NT2/D1 (cell line): ENCODE measurements around the gene ZFP69B.
"Not testable (repeated sequence)": the region's sequence is repeated elsewhere in the genome, so short reads cannot be mapped to it uniquely, and the experiment has no call there.

Experiments used
- DNase-seq: peaks from one replicate; pipeline ENCODE4 v3.0.0-alpha.2; 2011; ENCODE audit warnings: low read depth, low spot score
- H3K27me3 ChIP-seq: 2 replicates; pipeline ENCODE4 v1.6.0; 2011; ENCODE audit warnings: mild to moderate bottlenecking; ENCODE audit not compliant: insufficient read length, insufficient read depth
- H3K36me3 ChIP-seq: 2 replicates; pipeline ENCODE4 v1.6.1; 2011; ENCODE audit warnings: mild to moderate bottlenecking, low read length, mixed read lengths; ENCODE audit not compliant: insufficient read depth, insufficient read length
- H3K4me1 ChIP-seq: 2 replicates; pipeline ENCODE4 v1.5.1; 2011; ENCODE audit not compliant: insufficient read depth, insufficient read length
- H3K4me3 ChIP-seq: 2 replicates; pipeline ENCODE4 v1.5.1; 2011; ENCODE audit warnings: low read depth; ENCODE audit not compliant: insufficient read length
- H3K9ac ChIP-seq: 2 replicates; pipeline ENCODE4 v1.6.0; 2011; ENCODE audit warnings: low read depth; ENCODE audit not compliant: insufficient read length
- H3K9me3 ChIP-seq: 2 replicates; pipeline ENCODE4 v1.5.1; 2011; ENCODE audit warnings: mild to moderate bottlenecking, low read length; ENCODE audit not compliant: insufficient read depth
- SUZ12 ChIP-seq: IDR thresholded peaks from 2 replicates; pipeline ENCODE4 v1.6.1; 2011; ENCODE audit not compliant: insufficient read length, insufficient read depth; ENCODE audit errors: extremely low read depth
- YY1 ChIP-seq: IDR thresholded peaks from 2 replicates; pipeline ENCODE4 v1.6.1; 2011; ENCODE audit not compliant: insufficient read length, insufficient read depth
- ZNF274 ChIP-seq: IDR thresholded peaks from 2 replicates; pipeline ENCODE4 v1.6.1; 2011; ENCODE audit warnings: mild to moderate bottlenecking, low read depth, low read length

Gene ZFP69B

DNA sequence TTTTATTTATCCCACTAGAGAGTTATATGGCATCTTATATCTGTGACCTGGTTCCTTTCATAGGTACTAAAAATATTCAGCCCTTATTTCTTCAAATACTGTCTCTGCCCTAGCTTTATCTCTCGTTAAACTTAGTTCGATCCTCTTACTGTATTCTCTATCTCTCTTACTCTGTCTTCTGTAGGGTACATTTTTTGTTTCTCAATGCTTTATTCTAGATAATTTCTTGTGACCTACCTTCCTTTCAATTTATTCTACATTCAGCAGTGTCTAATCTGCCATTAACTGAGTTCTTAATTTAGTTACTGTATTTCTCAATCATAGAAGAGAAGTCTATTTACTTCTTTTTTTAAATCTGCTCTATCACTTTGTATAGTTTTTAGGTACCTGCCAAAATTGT is 25.0 kb downstream of the ZFP69B start:
- no peak for TF ChIP-seq ZNF274
- TF ChIP-seq YY1 = no peak
- TF ChIP-seq SUZ12 = no peak
- DNase-seq = no peak
- Histone ChIP-seq H3K9ac (no peak overlapping the region), H3K36me3 (peaks cover 9% of the 10 kb centered on the region), H3K4me1 (no peaks in the 10 kb centered on the region), H3K27me3 (peaks cover 9% of the 10 kb centered on the region), H3K4me3 (no peak overlapping the region), H3K9me3 (peaks cover 47% of the 10 kb centered on the region)

DNA sequence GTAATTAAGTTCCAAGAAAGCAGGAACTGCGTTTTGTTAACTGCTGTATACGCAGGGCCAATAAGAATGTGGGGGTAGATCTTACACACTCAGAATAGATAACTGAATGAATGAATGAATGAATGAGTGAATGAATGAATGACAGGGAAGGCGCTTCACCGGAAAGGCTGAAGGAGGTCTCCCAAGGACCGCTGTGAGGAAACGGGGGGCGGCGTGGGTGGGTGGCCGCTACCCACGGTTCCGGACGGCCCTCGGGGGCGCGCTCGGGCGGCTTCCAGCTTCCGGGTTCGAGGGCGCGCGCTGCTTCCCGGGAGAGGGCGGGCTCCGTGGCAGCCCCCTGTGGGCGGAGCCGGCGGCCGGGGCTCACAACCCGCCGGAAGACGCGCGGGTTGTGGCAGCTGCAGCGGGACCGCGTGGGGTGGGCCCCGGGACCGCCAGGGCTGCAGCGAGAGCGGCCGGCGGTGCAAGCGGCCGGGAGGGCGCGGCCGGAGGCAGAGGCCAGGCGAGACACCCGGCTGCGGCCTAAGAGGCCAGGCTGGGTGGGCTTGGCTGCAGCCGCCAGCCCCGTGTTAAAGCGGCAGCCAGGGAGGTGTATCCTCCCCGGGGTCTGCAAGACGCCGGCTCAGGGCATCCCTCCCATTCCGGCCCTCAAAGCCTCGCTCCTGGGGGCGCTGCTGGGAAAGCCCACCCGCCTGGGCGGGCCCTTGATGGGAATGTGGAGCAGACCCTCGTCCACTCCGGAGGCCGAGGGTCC is 26.8 kb downstream of the ZFP69B start, which contains the start of gene ZFP69:
TSS of gene ZFP69 (plus strand) at position 367 of the 754 bp plus-strand sequence. CDS start 2,072 bp downstream, outside the sequence.
- Histone ChIP-seq H3K27me3 (peaks cover 9% of the 10 kb centered on the region), H3K36me3 (peaks cover 17% of the 10 kb centered on the region), H3K4me3 (peak within 1 kb of the TSS; percentile 88), H3K4me1 (no peaks in the 10 kb centered on the region), H3K9me3 (peaks cover 36% of the 10 kb centered on the region), H3K9ac (peak within 1 kb of the TSS; percentile 96)
- DNase-seq = peak; percentile 35
- TF ChIP-seq YY1 = no peak
- no peak for TF ChIP-seq SUZ12

DNA sequence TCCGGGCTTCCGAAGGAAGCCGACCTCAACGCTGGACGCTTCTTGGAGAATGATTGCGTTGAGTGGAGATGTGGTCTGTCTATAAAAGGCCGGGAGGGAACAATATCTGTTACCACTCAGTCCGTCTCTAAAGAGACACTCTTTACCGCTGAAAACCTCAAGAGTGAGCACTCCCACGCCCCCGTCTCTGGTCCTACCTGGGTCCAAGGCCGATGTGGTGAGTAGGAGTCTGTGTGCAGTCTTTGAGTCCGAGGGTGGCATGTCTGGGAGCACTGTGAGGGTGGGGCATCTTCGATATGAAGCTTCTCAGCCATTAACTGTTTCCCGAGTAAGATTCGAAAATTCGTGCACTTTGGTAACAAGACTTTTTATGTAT is 27.4 kb downstream of the ZFP69B start:
- Histone ChIP-seq H3K36me3 (peaks cover 23% of the 10 kb centered on the region), H3K9ac (peak overlapping the region; percentile 96), H3K4me1 (no peaks in the 10 kb centered on the region), H3K9me3 (peaks cover 35% of the 10 kb centered on the region), H3K27me3 (peaks cover 9% of the 10 kb centered on the region), H3K4me3 (peak overlapping the region; percentile 88)
- TF ChIP-seq YY1 = no peak
- TF ChIP-seq SUZ12 = no peak
- TF ChIP-seq ZNF274 = no peak
- DNase-seq = peak; percentile 15

DNA sequence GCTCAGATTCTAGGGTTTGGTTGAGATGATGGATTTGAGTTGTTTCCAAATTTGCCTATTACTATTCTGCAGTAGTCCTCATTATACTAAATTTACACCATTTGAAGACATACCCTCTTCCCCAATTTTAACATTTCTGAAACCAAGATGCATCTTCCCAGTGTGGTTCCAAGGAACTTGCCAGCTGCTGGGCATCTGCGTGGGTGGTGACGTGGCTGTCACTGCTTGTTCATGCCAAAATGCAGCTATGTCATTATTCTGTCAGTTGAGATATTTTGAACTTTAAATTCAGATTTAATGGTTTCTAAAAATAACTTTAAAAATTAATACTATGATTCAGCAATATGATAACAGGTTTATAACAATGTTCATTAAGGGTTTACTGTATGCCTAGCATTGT is 28.0 kb downstream of the ZFP69B start:
- H3K36me3 ChIP-seq = peaks cover 29% of the 10 kb centered on the region
- peaks cover 29% of the 10 kb centered on the region for H3K9me3 ChIP-seq
- TF ChIP-seq SUZ12 (no peak), ZNF274 (no peak), YY1 (no peak)
- H3K27me3 ChIP-seq = peaks cover 9% of the 10 kb centered on the region
- H3K9ac ChIP-seq = peak overlapping the region; percentile 96
- no peaks in the 10 kb centered on the region for H3K4me1 ChIP-seq
- DNase-seq = no peak
- H3K4me3 ChIP-seq = peak overlapping the region; percentile 88

DNA sequence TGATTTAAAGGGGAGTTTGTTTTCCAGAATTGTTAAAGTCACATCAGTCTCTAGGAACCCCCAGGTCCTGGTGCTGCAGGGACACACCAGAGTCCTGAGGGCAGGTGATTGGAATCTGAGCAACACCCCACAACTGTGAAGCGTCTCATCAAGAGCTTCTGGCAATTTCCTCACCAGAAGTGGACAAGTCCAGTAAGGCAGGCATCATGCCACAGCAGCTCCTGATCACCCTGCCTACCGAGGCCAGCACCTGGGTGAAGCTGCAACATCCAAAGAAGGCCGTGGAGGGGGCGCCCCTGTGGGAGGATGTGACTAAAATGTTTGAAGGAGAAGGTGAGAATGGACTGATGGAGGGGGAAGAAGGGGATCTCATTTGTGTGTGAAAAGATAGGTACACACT is 28.9 kb downstream of the ZFP69B start:
- no peak overlapping the region for H3K9ac ChIP-seq
- peaks cover 9% of the 10 kb centered on the region for H3K27me3 ChIP-seq
- no peak for DNase-seq
- H3K4me1 ChIP-seq = no peaks in the 10 kb centered on the region
- H3K9me3 ChIP-seq = peaks cover 21% of the 10 kb centered on the region
- H3K4me3 ChIP-seq = no peak overlapping the region
- peaks cover 31% of the 10 kb centered on the region for H3K36me3 ChIP-seq
- TF ChIP-seq SUZ12 (no peak), YY1 (no peak), ZNF274 (no peak)

DNA sequence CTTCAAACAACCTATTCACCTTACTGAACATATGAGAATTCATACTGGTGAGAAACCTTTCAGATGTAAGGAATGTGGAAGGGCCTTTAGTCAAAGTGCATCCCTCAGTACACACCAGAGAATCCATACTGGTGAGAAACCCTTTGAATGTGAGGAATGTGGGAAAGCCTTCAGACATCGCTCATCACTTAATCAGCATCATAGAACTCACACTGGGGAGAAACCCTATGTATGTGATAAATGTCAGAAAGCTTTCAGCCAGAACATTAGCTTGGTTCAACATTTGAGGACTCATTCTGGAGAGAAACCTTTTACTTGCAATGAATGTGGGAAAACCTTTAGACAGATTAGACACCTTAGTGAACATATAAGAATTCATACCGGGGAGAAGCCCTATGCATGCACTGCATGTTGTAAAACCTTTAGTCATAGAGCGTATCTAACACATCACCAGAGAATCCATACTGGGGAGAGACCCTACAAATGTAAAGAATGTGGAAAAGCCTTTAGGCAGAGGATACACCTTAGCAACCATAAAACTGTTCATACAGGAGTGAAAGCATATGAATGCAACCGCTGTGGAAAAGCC is 45.1 kb downstream of the ZFP69B start:
- no peak for DNase-seq
- H3K36me3 ChIP-seq = peaks cover 56% of the 10 kb centered on the region
- H3K9me3 ChIP-seq = peaks cover 78% of the 10 kb centered on the region

DNA sequence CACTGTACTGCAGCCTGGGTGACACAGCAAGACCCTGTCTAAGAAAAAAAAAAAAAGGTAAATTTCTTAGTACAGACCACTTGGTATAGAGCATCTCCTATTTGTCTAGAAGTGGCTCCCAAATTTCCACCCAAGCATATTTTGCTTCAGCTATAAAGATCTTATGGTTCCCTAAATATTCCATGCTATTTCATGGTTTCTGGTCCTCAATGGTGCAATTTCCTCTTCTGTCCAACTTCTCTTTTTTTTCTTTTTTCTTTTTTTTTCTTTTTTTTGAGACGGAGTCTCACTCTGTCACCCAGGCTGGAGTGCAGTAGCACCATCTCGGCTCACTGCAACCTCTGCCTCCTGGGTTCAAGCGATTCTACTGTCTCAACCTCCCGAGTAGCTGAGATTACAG is 52.4 kb downstream of the ZFP69B start:
- Histone ChIP-seq H3K36me3 (peaks cover 12% of the 10 kb centered on the region), H3K9me3 (peaks cover 80% of the 10 kb centered on the region)
- H3K4me3 ChIP-seq, H3K4me1 ChIP-seq, DNase-seq, H3K9ac ChIP-seq, H3K27me3 ChIP-seq: not testable (repeated sequence)

More for the DNA sequence above, 45.1 kb downstream of the ZFP69B start:
- TF ChIP-seq YY1 (no peak), SUZ12 (no peak), ZNF274 (peak; percentile 93)
- Histone ChIP-seq H3K4me1 (no peaks in the 10 kb centered on the region), H3K4me3 (no peak overlapping the region), H3K27me3 (no peaks in the 10 kb centered on the region), H3K9ac (no peak overlapping the region)
